ACHN (cell line): Measurements from ENCODE around the gene GRK2.

ENCODE experiments used
- DNase-seq: peaks from one replicate; pipeline ENCODE4 v3.0.0-alpha.2; 2015
- in situ Hi-C: cut with HindIII; loops from 2 replicates; pipeline ENCODE4 v1.10.0; 2017; ENCODE audit warnings: low sequenced_read_pairs, low pct_ligation_motif_present, low pct_unique_long_range_greater_than_20kb

GRK2 gene

GRCh38 chr11:67278939-67279588, 12.8 kb downstream of the GRK2 start:
- no peak for DNase-seq
- in situ Hi-C loops, result no loop called here

DNA sequence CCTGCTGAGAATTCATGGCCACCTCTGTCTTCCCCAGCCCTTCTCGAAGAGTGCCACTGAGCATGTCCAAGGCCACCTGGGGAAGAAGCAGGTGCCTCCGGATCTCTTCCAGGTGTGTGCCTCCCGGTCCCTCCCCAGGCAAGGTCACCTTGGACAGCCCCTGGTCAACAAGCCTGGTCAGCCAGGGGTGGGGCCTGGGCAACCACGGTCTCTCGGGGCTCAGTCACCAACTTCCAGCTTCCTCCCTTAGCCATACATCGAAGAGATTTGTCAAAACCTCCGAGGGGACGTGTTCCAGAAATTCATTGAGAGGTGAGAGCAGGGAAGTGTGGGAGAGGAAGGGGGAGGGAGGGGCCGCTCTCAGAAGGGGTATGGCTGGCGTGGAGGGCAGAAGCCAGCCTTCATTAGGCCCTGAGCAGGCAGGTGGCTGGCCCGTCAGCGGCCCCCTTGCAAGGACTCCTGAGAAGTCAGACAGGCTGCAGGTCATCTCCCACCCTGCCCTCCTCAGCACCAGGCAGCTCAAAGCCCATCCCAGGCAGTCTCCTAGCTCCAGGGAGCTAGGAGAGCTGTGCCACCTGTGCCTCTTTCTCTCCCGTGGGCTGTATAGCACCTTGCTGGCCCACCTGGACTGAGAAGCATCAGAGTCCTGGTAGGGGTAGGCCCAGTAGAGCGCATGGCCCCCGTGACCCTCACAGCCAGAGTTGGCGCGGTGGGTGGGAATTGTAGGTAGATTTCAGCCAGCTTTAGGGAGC, 13.5 kb downstream of the GRK2 start:
- no peak for DNase-seq
- in situ Hi-C loops, result no loop called here

DNA sequence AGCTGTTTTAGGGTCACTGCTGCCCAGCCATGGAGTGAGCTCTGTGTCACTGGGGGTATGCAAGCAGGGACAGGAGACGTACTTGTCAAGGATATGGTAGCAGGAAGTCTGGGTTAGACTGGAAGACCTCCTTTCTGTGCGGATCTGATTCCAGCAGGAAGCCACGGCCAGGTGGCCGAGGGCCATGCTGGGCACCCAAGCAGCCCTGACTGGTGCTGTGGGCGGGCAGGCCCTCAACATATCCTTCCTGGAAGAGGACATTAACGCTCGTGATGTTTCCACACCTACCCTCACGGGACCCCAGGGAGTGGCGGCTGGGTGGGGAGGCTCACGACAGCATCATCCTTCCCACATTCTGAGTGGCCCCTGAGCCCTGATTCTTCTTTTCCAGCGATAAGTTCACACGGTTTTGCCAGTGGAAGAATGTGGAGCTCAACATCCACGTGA, 14.1 kb downstream of the GRK2 start:
- DNase-seq, result no peak

DNA sequence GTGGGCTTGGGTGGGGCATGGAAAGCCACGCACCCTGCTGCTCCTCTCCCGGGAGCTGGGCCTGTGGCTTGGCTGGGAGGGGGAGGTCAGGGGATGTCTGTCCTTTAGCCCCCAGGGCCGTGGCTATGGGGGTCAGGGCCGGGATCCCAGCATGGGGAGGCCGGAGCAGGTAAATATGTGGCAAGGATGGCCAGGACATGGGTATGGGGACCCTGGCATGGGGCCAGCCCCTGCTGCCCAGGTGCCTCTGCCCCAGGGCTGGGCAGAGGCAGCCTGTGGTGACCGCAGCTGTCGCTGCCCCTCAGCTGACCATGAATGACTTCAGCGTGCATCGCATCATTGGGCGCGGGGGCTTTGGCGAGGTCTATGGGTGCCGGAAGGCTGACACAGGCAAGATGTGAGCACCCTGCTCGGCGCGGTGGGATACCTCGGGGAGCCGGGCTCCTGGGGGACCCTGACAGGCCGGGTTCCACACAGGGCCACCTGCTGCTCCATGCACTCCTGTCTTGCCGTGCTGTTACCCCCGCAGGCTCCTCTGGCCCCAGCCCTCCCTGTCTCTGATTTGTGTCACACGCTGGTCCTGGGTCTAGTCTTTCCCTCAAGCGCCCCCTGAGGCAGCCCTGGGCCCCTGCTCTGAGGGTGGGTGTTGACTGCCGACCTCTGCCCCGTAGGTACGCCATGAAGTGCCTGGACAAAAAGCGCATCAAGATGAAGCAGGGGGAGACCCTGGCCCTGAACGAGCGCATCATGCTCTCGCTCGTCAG, 14.7 kb downstream of the GRK2 start:
- in situ Hi-C loops, result no loop called here
- DNase-seq, result no peak

More for the DNA sequence above, 14.1 kb downstream of the GRK2 start:
- in situ Hi-C loops, result no loop called here

DNA sequence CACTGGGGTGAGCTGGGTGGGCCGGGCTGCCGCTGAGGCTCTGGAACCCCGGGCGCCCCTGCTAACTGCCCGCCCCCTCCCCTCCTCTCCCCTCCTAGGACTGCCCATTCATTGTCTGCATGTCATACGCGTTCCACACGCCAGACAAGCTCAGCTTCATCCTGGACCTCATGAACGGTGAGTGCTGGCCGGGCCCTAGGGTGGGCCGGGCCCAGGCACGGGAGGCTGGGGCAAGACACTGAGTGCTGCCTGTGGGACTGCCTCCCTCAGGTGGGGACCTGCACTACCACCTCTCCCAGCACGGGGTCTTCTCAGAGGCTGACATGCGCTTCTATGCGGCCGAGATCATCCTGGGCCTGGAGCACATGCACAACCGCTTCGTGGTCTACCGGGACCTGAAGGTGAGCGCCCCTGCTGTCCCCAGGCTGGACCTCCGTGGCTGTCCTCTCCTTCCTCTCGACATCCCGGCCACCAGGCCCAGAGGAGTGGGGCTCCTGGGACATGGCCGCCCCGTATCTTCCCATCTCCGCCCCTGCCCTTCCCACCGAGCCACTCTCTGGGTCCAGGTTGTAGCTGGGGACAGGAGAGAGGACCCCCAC, 15.4 kb downstream of the GRK2 start:
- in situ Hi-C loops, result no loop called here
- no peak for DNase-seq

- in situ Hi-C loops, result no loop called here
- DNase-seq, result no peak
Measured at GRCh38 chr11:67282155-67282875, 16.0 kb downstream of the GRK2 start.

GRCh38 chr11:67282876-67283371, 16.7 kb downstream of the GRK2 start:
- DNase-seq, result no peak
- in situ Hi-C loops, result no loop called here

DNA sequence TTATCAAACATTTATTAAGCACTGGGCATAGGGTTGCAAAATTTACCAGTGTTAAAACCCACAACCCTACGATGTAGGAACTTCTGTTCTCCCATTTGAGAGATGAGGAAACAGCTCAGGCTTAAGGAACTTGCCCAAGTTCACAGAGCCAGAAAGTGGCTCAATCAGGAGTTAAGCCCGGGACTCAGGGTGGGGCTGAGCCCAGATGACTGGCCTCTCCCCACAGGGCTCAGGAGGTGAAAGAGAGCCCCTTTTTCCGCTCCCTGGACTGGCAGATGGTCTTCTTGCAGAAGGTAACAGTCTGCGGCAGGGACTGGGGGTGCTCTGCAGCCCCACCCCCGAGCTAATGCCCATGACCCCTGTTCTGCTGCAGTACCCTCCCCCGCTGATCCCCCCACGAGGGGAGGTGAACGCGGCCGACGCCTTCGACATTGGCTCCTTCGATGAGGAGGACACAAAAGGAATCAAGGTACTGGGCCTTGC, 17.2 kb downstream of the GRK2 start:
- in situ Hi-C loops, result no loop called here
- DNase-seq, result no peak

GRCh38 chr11:67284811-67285540, 18.7 kb downstream of the GRK2 start:
- no peak for DNase-seq
- in situ Hi-C loops, result no loop called here

- in situ Hi-C loops, result no loop called here
- no peak for DNase-seq
Measured at GRCh38 chr11:67285541-67286498, 19.5 kb downstream of the GRK2 start.

GRCh38 chr11:67286621-67287333, 20.5 kb downstream of the GRK2 start:
- in situ Hi-C loops, result no loop called here
- DNase-seq, result no peak

DNA sequence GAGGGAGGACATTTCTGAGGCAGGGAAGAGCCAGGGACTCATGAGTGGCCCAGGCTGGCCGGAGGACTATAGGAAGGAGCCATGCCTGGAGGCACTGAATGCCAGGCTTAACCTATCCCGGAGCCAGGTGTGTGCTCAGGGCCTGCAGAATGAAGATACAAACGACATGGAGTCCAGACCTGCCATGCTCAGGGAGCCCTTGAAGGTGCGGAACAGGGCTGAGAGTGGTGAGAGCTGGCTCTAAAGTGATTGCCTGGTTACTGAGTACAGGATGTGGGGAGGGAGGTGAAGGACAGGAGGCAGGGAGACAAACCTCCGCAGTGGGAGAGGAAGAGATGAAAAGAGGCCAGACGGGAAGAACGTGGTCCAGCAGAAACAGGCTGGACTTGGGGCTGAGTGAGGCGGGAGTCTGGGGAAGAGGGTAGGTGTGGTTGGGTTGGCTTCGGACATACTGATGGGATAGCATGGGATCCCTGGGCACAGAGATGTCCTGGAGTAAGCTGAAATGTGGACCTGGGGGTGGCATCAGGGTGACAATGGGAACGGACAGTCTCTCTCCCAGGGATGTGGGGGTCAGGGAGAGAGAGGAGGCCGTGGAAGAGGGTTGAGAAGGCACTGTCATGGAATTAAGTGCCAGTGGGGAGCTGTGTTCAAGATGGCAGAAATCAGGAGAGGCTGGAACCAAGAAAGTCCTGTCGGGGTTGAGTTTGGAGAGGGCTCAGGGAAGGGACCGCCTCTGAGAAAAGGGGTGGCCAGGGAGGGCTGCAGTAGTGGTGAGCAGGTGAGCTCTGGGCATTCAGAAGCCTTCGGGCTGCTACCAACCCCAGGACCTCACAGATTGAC, 21.3 kb downstream of the GRK2 start:
- no peak for DNase-seq
- in situ Hi-C loops, result no loop called here

DNA sequence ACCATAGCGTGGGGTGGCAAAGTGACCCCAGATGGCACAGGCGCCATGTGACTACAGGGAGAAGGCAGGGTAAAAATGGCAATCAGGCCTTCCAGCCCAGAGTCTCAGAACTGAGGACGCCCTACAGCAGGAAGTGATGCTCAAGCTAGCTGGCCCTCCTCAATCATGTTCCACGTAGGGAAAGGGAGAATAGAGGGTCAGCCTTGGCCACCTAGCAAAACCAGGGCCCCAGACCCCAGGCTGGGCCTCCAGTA, 21.9 kb downstream of the GRK2 start:
- DNase-seq, result no peak
- in situ Hi-C loops, result no loop called here

DNA sequence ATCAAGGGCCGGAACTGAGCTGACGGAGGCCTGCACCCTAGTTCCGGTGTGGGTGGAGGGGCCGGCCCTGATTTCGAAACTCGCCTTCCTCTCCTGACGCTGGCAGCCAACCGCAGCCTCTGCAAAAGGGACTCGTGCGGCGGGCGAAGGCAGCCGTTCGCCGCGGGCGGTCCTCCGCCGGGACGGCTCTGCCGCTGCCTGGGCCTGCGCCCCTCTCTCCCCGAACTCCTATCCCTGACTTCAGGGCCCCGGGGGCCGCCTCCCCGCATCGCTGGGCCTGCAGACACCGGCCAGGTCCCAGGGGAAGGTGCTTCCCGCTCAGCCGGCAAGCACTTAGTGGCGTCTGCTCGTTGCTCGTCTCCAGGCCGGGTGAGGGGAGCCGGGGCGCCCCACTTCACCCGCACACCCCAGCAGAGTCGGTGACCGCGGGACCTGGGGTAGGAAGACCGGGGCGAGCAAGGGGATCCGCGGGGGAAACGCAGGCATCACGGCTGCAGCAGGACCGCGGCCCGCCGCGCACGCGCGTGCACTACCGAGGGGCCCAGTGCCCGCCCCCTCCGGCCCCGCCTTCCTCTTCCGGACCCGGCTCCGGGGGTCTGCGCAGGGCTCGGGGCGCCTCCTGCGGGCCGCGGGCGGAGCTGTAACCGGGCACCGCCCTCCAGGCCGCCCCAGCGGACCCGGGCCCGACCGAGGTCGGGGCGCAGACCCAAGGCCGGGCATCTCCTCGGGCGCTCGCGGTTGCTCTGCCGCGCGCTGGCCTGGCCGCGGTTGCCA, 22.4 kb downstream of the GRK2 start:
- DNase-seq, result peak; percentile 81
- in situ Hi-C loops, result no loop called here

GRCh38 chr11:67289226-67289650, 23.0 kb downstream of the GRK2 start, which contains the start of gene ANKRD13D:
Gene ANKRD13D (plus strand): TSS chr11:67289303. CDS start chr11:67289461, 158 bp downstream.
- in situ Hi-C loops, result no loop called here
- no peak for DNase-seq
